Retinal pigment epithelial cell (primary cell): ENCODE data around the gene MYO18B.

ENCODE experiments used
- DNase-seq: peaks from one replicate; pipeline ENCODE4 v3.0.0-alpha.2; 2010; ENCODE audit warnings: low read depth
- H3K4me3 ChIP-seq: 2 replicates; pipeline ENCODE4 v1.5.1; 2011; ENCODE audit warnings: mild to moderate bottlenecking, low read length, control low read depth, moderate library complexity
- CTCF ChIP-seq: conservative IDR thresholded peaks from 2 replicates; pipeline ENCODE4 v1.5.1; 2011; ENCODE audit warnings: low read depth, low read length, control low read depth, inconsistent platforms

MYO18B gene

DNA sequence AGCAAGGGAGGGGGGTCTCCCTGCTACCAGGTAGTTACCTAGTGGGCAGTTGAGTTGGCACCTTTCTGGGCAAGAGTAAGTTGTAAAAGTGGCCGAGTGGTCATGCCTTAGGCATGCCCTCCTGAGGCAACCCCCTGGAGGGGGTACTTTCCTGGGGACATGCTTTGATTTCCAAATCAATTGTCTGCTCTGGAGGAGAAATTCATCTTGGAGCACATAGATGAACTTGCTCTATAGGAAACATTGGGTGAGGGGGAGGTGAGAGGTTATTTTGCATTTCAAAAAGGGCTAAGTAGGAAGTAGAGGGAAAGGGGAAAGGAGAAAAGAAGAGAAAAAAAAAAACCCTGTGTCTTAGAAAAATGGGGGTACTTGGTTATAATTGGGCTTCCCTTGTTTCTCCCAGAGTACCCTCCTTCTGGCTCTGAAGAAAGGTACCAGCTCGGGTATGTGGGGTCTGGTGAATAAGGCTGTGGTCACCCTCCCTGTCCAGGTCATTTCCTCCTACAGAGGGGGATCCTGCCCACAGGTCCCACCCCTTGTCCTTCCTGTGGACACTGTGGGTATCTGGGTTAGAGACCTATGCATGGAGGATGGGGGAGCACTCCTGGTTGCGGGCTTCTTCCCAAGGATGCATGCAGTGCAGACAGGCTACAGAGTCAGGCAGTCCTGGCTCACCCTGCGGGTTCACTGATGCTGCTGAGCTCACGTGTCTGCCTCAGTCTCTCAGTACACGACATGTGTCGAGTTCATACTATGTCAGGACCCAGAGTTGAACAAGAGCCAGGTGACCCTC, 193.5 kb downstream of the MYO18B start:
- TF ChIP-seq CTCF = no peak
- no peak overlapping the region for H3K4me3 ChIP-seq
- no peak for DNase-seq

DNA sequence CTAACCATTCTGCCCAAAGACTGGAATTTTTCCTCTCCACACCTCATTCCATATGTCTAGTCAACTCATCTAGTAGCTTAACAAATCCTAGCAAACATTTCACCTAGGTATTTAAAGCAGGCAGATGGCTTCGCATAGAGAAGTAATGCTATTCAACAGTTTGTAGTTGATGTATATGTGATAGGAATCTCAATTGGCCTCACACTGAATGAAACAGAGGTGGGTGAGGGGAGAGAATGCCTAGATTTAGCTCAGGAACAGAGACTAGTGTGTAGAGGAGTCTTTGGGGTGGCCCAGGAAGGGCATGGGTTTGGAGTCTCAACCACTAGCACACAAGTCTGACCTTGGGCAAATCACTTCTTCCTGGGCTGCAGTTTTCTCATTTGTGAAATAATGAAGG, 196.2 kb downstream of the MYO18B start:
- H3K4me3 ChIP-seq = no peak overlapping the region
- no peak for TF ChIP-seq CTCF
- DNase-seq = no peak

GRCh38 chr22:25939384-25939783, 197.4 kb downstream of the MYO18B start:
- no peak for DNase-seq
- no peak overlapping the region for H3K4me3 ChIP-seq
- TF ChIP-seq CTCF = no peak

DNA sequence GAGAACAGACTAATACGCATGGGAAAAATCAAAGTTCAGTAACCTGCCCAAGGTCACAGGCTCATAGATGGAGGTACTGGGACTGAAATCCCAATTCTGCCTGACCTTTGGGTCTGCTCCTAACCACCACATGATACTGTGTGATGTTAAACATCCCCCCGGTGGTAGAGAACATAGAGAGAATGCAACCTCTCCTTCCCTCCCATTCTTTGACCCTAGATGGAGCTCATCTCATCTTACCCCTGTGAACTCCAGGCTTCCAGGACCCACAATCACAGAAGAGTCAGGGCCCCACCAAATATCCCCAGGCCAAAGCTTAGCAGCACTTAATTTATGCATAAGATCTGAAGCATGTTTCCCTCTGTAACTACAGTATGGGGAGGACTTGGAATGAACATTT, 198.5 kb downstream of the MYO18B start:
- no peak for TF ChIP-seq CTCF
- H3K4me3 ChIP-seq = no peak overlapping the region
- DNase-seq = no peak

GRCh38 chr22:25941365-25941960, 199.5 kb downstream of the MYO18B start:
- H3K4me3 ChIP-seq = no peak overlapping the region
- no peak for DNase-seq
- TF ChIP-seq CTCF = no peak

- DNase-seq = no peak
- H3K4me3 ChIP-seq = no peak overlapping the region
- TF ChIP-seq CTCF = no peak
Measured at GRCh38 chr22:25942115-25942855, 200.3 kb downstream of the MYO18B start.
